DND-41 (cell line): ENCODE measurements around the gene FAM24B.

Source experiments
- ATAC-seq: fragments of 200-7000 bp; cut with Tn5 transposase; 3 replicates; pipeline ENCODE4 v1.9.1; 2021; ENCODE audit warnings: low read depth; ENCODE audit not compliant: insufficient read depth
- DNase-seq: peaks from one replicate; pipeline ENCODE4 v3.0.0-alpha.2; 2020
- H2AFZ ChIP-seq: 2 replicates; pipeline ENCODE4 v1.6.0; 2012; ENCODE audit warnings: low read depth, low read length
- H3K27ac ChIP-seq: 2 replicates; pipeline ENCODE4 v1.5.1; 2012; ENCODE audit warnings: low read length, inconsistent platforms
- H3K27me3 ChIP-seq: fragments of 200-600 bp; sonication (generic); 2 replicates; pipeline ENCODE4 v1.6.0; 2012; ENCODE audit warnings: low read length, mild to moderate bottlenecking, inconsistent platforms; ENCODE audit not compliant: insufficient read depth, poor library complexity
- H3K36me3 ChIP-seq: 2 replicates; pipeline ENCODE4 v1.5.1; 2012; ENCODE audit warnings: low read length, inconsistent platforms; ENCODE audit not compliant: insufficient read depth
- H3K4me1 ChIP-seq: 2 replicates; pipeline ENCODE4 v1.5.1; 2012; ENCODE audit warnings: mild to moderate bottlenecking, low read length; ENCODE audit not compliant: insufficient read depth
- H3K4me2 ChIP-seq: 2 replicates; pipeline ENCODE4 v1.6.0; 2012; ENCODE audit warnings: mild to moderate bottlenecking, moderate library complexity, low read length, inconsistent platforms; ENCODE audit not compliant: insufficient read depth
- H3K4me3 ChIP-seq, 2 experiments: fragments of 200-600 bp in 1 of 2; shearing (Covaris generic) in 1 of 2; 2 replicates each; pipeline ENCODE4 v1.5.1; 2012 to 2016; ENCODE audit warnings: inconsistent platforms in 2 of 2, low read length in 2 of 2, mild to moderate bottlenecking in 2 of 2, low read depth in 1 of 2, moderate library complexity in 1 of 2
- H3K79me2 ChIP-seq: 2 replicates; pipeline ENCODE4 v1.6.0; 2012; ENCODE audit warnings: low read length, inconsistent platforms; ENCODE audit not compliant: insufficient read depth
- H3K9ac ChIP-seq: 2 replicates; pipeline ENCODE4 v1.6.0; 2012; ENCODE audit warnings: low read depth, mild to moderate bottlenecking, inconsistent platforms, low read length, moderate library complexity
- H3K9me3 ChIP-seq: 2 replicates; pipeline ENCODE4 v1.5.1; 2012; ENCODE audit warnings: low read length, moderate library complexity, mild to moderate bottlenecking, inconsistent platforms; ENCODE audit not compliant: insufficient read depth, severe bottlenecking
- H4K20me1 ChIP-seq: 2 replicates; pipeline ENCODE4 v1.6.0; 2012; ENCODE audit warnings: low read length; ENCODE audit not compliant: insufficient read depth
- EZH2 ChIP-seq: IDR thresholded peaks from 3 replicates; pipeline ENCODE4 v1.6.1; 2012; ENCODE audit warnings: borderline replicate concordance, low read depth, mild to moderate bottlenecking, moderate library complexity, low read length, inconsistent platforms; ENCODE audit not compliant: severe bottlenecking
- TF ChIP-seq, protein P1 (sequence below): IDR thresholded peaks from 2 replicates; pipeline ENCODE4 v1.5.1; 2012; ENCODE audit warnings: borderline replicate concordance, low read length, moderate library complexity, mild to moderate bottlenecking; ENCODE audit not compliant: poor library complexity, severe bottlenecking; ENCODE audit errors: extremely low read depth

The FAM24B gene

DNA sequence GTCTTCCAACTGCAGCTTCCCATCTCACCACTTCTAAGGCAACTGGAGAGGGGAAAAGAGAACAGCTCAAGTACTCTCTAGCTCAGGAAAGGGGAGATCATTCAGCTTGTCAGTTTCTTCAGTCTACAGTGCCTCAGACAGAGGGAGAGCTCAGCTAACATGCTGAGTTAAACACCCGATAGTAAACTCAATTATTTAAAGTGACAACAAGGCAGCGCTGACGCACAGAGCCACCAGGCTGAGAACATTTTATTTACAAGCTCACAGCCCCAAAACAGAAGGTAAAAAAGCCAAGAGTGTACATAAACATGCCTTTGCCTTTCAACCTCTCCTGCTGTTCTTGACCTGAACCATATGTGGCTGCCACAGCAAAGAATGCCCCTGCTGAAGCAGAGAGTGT lies 23.6 kb downstream of the FAM24B start:
- peaks cover 33% of the 10 kb centered on the region for H4K20me1 ChIP-seq
- H3K4me2 ChIP-seq: no peak overlapping the region
- DNase-seq (no peak), ATAC-seq (no peak)
- no peak overlapping the region for H3K27ac ChIP-seq
- H3K9ac ChIP-seq: no peak overlapping the region
- no peak overlapping the region for H3K4me3 ChIP-seq
- peaks cover 13% of the 10 kb centered on the region for H3K4me1 ChIP-seq
- H2AFZ ChIP-seq: no peak overlapping the region
- H3K27me3 ChIP-seq: no peaks in the 10 kb centered on the region
- H3K79me2 ChIP-seq: peaks cover 47% of the 10 kb centered on the region
- no peak for TF ChIP-seq EZH2
- TF ChIP-seq, protein P1, sequence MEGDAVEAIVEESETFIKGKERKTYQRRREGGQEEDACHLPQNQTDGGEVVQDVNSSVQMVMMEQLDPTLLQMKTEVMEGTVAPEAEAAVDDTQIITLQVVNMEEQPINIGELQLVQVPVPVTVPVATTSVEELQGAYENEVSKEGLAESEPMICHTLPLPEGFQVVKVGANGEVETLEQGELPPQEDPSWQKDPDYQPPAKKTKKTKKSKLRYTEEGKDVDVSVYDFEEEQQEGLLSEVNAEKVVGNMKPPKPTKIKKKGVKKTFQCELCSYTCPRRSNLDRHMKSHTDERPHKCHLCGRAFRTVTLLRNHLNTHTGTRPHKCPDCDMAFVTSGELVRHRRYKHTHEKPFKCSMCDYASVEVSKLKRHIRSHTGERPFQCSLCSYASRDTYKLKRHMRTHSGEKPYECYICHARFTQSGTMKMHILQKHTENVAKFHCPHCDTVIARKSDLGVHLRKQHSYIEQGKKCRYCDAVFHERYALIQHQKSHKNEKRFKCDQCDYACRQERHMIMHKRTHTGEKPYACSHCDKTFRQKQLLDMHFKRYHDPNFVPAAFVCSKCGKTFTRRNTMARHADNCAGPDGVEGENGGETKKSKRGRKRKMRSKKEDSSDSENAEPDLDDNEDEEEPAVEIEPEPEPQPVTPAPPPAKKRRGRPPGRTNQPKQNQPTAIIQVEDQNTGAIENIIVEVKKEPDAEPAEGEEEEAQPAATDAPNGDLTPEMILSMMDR: no peak
- H3K36me3 ChIP-seq: peaks cover 41% of the 10 kb centered on the region
- H3K9me3 ChIP-seq: no peaks in the 10 kb centered on the region

DNA sequence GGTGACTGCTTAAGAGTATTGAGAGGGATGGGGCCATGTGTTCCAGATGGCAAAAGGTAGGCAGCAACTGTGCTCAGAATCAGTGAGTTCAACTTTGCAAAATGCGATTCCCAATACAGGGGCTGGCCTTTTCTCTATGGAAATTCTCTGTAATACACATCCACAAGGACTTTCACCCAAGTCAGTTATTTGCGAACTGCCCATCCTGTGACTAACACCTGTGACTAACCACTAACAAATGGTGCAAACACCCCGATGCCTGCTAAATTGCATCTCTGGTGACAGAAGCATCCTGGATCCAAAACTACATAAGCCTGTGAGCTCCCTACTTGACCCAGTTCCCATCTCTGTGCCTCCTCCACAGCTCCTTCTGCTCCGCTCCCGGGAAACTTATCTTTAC lies 24.7 kb downstream of the FAM24B start:
- peaks cover 48% of the 10 kb centered on the region for H3K36me3 ChIP-seq
- no peak overlapping the region for H3K4me3 ChIP-seq
- H2AFZ ChIP-seq: no peak overlapping the region
- DNase-seq (no peak), ATAC-seq (no peak)
- no peak overlapping the region for H3K4me2 ChIP-seq
- H3K4me1 ChIP-seq: peaks cover 17% of the 10 kb centered on the region
- H3K27ac ChIP-seq: no peak overlapping the region
- peaks cover 29% of the 10 kb centered on the region for H4K20me1 ChIP-seq
- no peaks in the 10 kb centered on the region for H3K27me3 ChIP-seq
- peaks cover 37% of the 10 kb centered on the region for H3K79me2 ChIP-seq
- no peaks in the 10 kb centered on the region for H3K9me3 ChIP-seq
- TF ChIP-seq, protein P1: no peak
- no peak for TF ChIP-seq EZH2
- no peak overlapping the region for H3K9ac ChIP-seq

DNA sequence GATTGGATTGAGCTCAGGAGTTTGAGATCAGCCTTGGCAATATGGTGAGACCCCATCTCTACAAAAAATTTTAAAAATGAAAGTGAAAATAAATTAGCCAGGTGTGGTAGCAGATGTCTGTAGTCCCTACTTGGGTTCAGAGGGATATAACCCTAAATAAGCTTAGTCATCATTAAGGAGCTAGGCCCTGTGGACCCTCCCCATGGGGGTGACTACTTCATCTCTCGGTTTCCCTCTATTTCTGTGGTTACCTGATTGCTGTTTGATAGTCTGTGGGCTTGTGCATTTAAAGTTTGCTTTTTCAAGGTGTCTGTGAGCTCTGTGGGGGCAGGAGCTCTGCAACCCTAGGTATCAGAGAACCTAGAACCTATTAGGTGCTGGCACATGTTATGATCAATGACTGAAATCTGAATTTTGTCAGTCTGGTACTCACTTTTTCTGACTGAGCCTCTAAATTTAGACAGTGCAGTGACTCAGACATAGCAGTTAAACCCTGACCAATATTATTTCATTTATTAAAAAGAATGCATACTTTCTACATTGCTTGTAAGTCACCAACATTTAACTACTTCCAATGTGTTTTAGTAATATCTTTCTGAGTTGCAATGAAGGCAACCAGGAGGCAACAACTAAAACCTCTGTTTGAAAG lies 25.6 kb downstream of the FAM24B start:
- Histone ChIP-seq H3K27me3 (no peaks in the 10 kb centered on the region), H3K27ac (peak overlapping the region; percentile 21; the same call in 1 of the 2 replicates), H3K4me2 (no peak overlapping the region), H3K36me3 (peaks cover 44% of the 10 kb centered on the region), H3K4me1 (peaks cover 24% of the 10 kb centered on the region), H3K79me2 (peaks cover 29% of the 10 kb centered on the region), H3K4me3 (no peak overlapping the region), H3K9me3 (no peaks in the 10 kb centered on the region), H3K9ac (no peak overlapping the region), H2AFZ (no peak overlapping the region), H4K20me1 (peaks cover 22% of the 10 kb centered on the region)
- TF ChIP-seq EZH2: no peak
- TF ChIP-seq, protein P1: no peak
- DNase-seq: peak; percentile 44
- peak; percentile 91 for ATAC-seq
